Measurements from ENCODE around the gene SPP1.

SPP1 gene

GRCh38 chr4:88027611-88028608 is 52.4 kb downstream of the SPP1 start:
- DNase-seq: peak; percentile 80

GRCh38 chr4:88028946-88029345 is 53.4 kb downstream of the SPP1 start:
- DNase-seq: no peak

GRCh38 chr4:88029556-88029955 is 54.0 kb downstream of the SPP1 start:
- no peak for DNase-seq

- DNase-seq: no peak
Measured at GRCh38 chr4:88030565-88031310, 55.2 kb downstream of the SPP1 start.

Measured in amniotic stem cell (primary cell).